Stimulated activated CD4-positive, alpha-beta T cell treated with anti-CD3 and anti-CD28 coated beads, Interleukin-1b, Interleukin-23, amount 100 ng/mL, for 4 hours (primary cell): ENCODE measurements around the gene LPCAT4.
"Not testable (repeated sequence)": the region's sequence is repeated elsewhere in the genome, so short reads cannot be mapped to it uniquely, and the experiment has no call there.

Experiments
- DNase-seq, 2 donors: peaks; one replicate each; pipeline ENCODE4 v3.0.0-alpha.2; 2020; ENCODE audit warnings: low read depth in 2 of 2

LPCAT4 gene

GRCh38 chr15:34364041-34364440 is 3.0 kb downstream of the LPCAT4 start:
- DNase-seq, result no peak

- no peak for DNase-seq
Measured at GRCh38 chr15:34362047-34362773, 4.8 kb downstream of the LPCAT4 start.

GRCh38 chr15:34361278-34361677 is 5.7 kb downstream of the LPCAT4 start:
- DNase-seq, result no peak

- no peak for DNase-seq
Measured at GRCh38 chr15:34360298-34360697, 6.7 kb downstream of the LPCAT4 start.

- no peak for DNase-seq
Measured at GRCh38 chr15:34359416-34359815, 7.6 kb downstream of the LPCAT4 start.

GRCh38 chr15:34358948-34359347 is 8.0 kb downstream of the LPCAT4 start:
- no peak for DNase-seq

- no peak for DNase-seq
Measured at GRCh38 chr15:34358367-34358766, 8.6 kb downstream of the LPCAT4 start.

- DNase-seq, result no peak
Measured at GRCh38 chr15:34357653-34358052, 9.3 kb downstream of the LPCAT4 start.

GRCh38 chr15:34355241-34355640 is 11.8 kb downstream of the LPCAT4 start:
- no peak for DNase-seq

GRCh38 chr15:34354286-34354685 is 12.7 kb downstream of the LPCAT4 start:
- no peak for DNase-seq

- DNase-seq, result no peak
Measured at GRCh38 chr15:34353627-34354026, 13.4 kb downstream of the LPCAT4 start.

GRCh38 chr15:34352996-34353395 is 14.0 kb downstream of the LPCAT4 start:
- DNase-seq, result not testable (repeated sequence)

GRCh38 chr15:34349769-34350168 is 17.2 kb downstream of the LPCAT4 start:
- DNase-seq, result no peak

GRCh38 chr15:34348735-34349300 is 18.2 kb downstream of the LPCAT4 start:
- no peak for DNase-seq

- DNase-seq, result no peak
Measured at GRCh38 chr15:34347951-34348638, 18.9 kb downstream of the LPCAT4 start.

GRCh38 chr15:34342737-34343575 is 24.0 kb downstream of the LPCAT4 start, which contains the start of the genes NOP10 and NUTM1:
Gene NOP10, minus strand, starts transcription at chr15:34343136. Its CDS starts 63 bp downstream, at chr15:34343073.
Gene NUTM1, plus strand, starts transcription at chr15:34343315. Its CDS starts 382 bp downstream, at chr15:34343697.
- DNase-seq, result peak; percentile 94 to 96

- DNase-seq, result not testable (repeated sequence)
Measured at GRCh38 chr15:34342213-34342736, 24.7 kb downstream of the LPCAT4 start.

GRCh38 chr15:34341381-34342212 is 25.4 kb downstream of the LPCAT4 start:
- no peak for DNase-seq

GRCh38 chr15:34339946-34340345 is 27.1 kb downstream of the LPCAT4 start:
- DNase-seq, result no peak

- no peak for DNase-seq
Measured at GRCh38 chr15:34338347-34338746, 28.6 kb downstream of the LPCAT4 start.
